ENCODE measurements around the gene ABI3BP.
"Not testable (repeated sequence)": the region's sequence is repeated elsewhere in the genome, so short reads cannot be mapped to it uniquely, and the experiment has no call there.

Gene ABI3BP

DNA sequence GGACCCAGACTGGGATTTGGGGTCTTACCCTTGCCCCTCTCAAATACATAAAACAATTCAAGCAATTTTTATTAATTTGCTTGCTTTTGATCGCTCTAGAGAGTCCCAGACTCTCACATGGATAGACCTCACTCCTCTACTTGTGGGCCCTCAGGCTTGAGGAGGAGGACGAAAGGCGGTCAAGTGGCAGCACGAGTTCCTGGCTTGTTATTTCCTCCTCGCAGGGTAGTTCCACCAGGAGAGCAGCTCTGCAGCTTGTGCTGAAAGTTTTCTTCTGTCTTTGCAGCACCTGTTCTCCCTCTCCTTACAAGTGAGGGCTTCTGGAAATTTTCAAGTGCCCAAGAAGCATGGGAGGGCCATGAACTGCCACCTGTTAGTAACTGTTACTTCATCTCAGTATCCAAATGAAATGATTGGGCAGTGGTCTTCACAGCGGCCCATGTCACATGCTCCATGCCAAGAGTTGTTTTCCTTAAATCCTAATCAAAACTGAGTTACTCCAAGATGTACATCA lies 22.7 kb downstream of the ABI3BP start:
- H3K4me3 Mint-ChIP-seq = no peak overlapping the region
- no peaks in the 10 kb centered on the region for H3K9me3 Mint-ChIP-seq
- H3K36me3 Mint-ChIP-seq = no peaks in the 10 kb centered on the region
- no peak overlapping the region for H3K27ac Mint-ChIP-seq
- no peaks in the 10 kb centered on the region for H3K4me1 Mint-ChIP-seq
- peaks cover 1% of the 10 kb centered on the region for H3K27me3 Mint-ChIP-seq

DNA sequence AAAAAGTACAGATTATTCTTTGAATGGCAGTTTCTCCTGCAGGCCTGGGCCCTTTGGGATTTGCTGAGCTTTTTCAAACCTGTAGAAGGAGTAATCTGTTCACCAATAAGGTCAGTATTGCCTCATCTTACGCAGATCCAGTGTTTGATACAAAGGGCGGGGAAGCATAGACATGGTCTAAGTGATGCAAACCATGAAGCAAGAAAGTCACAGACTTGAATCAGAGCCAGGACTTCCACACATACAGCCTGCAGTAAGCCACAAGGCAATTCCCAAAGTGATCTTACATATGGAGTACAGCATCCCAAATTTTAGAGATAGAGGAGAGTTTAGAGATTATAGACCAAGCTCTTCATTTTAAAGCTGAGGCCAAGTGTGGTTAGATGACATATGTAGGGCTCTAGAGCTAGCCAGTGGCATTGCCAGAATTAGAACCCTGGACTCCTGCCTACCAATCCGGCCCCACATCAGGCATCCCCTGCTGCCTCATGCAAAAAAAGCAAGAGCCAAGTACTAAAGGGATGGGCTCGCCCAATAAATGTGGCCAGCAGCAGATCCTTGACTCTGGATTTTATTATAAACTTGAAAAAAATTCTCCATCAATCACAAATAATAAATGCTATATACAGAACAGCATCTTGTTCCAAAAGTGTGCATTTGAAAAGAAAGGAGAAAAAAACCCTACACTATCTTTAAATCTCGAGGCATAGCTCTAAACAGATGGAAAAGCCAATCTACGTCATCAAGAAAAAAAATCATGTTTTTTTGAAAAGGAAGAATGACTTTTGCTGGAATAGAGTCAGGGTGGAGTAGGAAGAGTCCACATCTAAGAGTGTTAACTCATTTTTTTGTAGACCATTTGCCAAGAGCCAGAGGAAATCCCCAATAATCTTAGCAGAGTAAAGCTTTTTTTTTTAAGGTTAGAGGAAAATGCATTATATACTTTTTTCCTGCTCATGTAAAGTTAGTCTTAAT lies 24.0 kb downstream of the ABI3BP start:
- Mint-ChIP-seq H3K4me1 (no peaks in the 10 kb centered on the region), H3K4me3 (no peak overlapping the region), H3K27me3 (peaks cover 1% of the 10 kb centered on the region), H3K9me3 (no peaks in the 10 kb centered on the region), H3K27ac (no peak overlapping the region), H3K36me3 (no peaks in the 10 kb centered on the region)

DNA sequence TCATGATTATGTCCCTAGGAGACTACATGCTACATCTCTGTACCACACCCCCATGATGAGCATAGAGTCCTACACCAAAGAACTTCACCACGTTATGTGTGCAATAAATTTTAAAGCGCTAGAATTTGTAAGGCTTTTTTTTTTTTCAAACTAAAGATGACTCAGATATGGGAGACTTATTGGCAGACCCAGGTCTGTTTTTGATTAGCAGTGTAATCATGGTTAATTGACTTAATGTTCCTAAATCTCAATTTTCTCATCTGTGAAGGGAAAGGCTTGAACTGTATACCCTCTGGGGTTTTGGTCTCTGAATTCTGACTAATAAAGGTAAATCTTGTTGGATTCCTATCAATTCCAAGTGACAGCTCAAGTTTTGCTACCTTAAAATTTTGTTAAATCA lies 26.4 kb downstream of the ABI3BP start:
- Mint-ChIP-seq H3K36me3 (no peaks in the 10 kb centered on the region), H3K4me1 (no peaks in the 10 kb centered on the region), H3K9me3 (no peaks in the 10 kb centered on the region), H3K27me3 (no peaks in the 10 kb centered on the region), H3K4me3 (no peak overlapping the region), H3K27ac (no peak overlapping the region)

DNA sequence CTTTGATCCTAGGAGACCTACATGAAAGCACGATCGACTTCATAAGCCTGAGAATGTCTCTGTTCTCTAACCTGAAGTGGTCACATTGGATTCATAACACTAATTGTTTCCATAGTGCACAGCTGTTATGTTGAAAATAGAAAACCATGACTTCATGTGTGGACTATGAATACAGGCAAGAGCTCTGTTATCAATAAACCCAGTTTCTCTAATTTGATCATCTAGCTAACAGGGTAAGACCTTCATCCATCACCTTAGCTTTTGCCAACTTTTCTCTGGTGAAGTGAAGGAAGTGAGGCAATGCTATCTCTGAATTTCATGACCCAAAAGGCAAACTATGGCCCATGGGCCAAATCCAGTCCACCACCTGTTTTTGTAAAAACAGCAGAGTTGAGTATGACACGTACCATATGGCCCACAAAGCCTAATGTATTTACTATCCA lies 27.2 kb downstream of the ABI3BP start:
- Mint-ChIP-seq H3K27me3 (no peaks in the 10 kb centered on the region), H3K4me3 (no peak overlapping the region), H3K9me3 (no peaks in the 10 kb centered on the region), H3K27ac (no peak overlapping the region), H3K4me1 (no peaks in the 10 kb centered on the region), H3K36me3 (no peaks in the 10 kb centered on the region)

DNA sequence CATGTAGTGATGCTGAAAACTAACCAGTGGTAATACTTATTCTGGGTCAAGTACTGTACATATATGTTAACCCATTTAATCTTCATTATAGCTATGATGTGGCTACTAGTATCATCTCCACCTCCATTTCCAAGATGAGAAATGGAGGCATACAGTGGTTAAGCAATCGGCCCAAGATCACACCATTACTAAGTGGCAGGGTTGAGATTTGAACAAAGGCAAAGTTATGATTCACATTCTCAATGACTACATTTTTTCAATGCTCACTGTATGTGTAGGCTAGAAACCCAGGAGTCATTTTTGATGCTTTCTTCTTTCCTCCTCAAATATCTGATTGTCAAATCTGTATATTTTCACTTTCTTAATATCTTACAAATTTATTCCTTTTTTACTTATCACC lies 30.2 kb downstream of the ABI3BP start:
- Mint-ChIP-seq H3K4me3 (no peak overlapping the region), H3K9me3 (peaks cover 9% of the 10 kb centered on the region), H3K27ac (no peak overlapping the region), H3K36me3 (peaks cover 2% of the 10 kb centered on the region), H3K4me1 (no peaks in the 10 kb centered on the region), H3K27me3 (no peaks in the 10 kb centered on the region)

DNA sequence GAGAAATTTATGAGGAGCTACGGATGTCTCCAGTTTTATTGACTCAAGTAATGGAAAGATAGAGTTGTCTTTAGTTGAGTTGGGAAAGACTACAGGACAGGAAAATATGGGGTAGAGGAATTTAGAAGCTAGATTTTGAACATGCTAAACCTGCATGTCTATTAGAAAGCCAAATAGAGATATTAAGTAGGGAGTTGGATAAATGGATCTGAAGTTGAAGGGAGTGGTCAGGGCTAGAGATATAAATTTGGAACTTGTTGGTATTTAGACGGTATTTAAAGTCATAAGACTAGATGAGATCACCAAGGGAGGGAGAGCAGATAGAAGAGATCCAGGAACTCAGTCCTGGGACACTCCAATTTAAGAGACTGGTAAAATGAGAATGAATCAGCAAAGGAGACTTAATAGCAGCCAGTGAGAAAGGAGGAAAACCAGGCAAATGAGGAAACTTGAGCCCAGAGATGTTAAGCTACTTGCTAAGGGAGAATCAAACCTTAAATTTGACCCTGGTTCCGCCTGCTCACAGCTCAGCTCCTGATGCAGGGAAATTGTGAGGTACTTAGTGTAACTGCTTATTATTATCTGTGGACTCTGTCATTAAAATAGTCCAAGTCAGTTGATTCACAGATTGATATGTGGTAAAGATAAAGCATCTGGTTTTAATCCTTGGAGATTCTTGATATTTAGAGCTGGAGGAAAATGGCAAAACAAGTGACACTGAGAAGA lies 35.8 kb downstream of the ABI3BP start:
- peaks cover 7% of the 10 kb centered on the region for H3K27me3 Mint-ChIP-seq
- no peak overlapping the region for H3K4me3 Mint-ChIP-seq
- H3K4me1 Mint-ChIP-seq = no peaks in the 10 kb centered on the region
- peaks cover 2% of the 10 kb centered on the region for H3K36me3 Mint-ChIP-seq
- H3K27ac Mint-ChIP-seq = no peak overlapping the region
- peaks cover 9% of the 10 kb centered on the region for H3K9me3 Mint-ChIP-seq

DNA sequence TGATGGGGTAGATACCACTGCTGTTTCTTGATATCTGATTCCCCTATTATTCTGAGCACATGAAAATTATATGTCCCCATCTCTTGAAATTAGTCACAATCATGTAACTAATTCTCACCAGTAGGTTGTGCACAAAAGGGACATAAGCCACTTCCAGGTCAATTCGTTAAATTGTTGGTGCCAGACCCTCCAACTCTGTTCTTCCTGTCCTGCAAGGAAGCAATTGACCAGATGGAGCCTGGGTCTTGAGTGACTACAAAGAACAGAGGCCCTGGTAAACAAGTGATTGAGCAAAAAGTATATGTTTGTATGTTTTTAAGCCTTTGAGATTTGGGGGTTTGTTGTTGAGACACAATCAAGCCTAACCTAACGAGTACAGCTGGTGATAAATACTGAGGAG lies 36.9 kb downstream of the ABI3BP start:
- peaks cover 2% of the 10 kb centered on the region for H3K36me3 Mint-ChIP-seq
- peaks cover 9% of the 10 kb centered on the region for H3K9me3 Mint-ChIP-seq
- no peak overlapping the region for H3K27ac Mint-ChIP-seq
- peaks cover 7% of the 10 kb centered on the region for H3K27me3 Mint-ChIP-seq
- H3K4me3 Mint-ChIP-seq = no peak overlapping the region
- no peaks in the 10 kb centered on the region for H3K4me1 Mint-ChIP-seq

DNA sequence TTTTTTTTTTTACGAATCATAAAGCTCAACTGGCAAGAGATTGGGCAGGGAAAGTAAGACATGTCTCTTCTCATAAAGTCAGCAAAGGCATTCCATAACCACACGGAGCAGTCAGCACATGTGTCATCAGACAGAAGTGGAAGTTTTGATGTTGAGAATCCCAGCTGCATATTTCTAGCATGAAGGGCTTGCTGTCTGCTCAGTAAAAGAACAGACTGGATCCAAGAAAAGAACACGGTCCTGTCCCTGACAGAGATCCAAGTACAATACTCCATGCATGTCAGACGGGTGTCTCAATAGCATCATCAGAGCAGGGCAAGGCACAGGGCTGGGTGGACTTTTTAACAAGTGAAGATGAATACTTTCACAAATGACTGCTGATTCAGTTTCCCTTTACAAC lies 38.2 kb downstream of the ABI3BP start:
- H3K4me3 Mint-ChIP-seq = no peak overlapping the region
- H3K27ac Mint-ChIP-seq = no peak overlapping the region
- no peaks in the 10 kb centered on the region for H3K4me1 Mint-ChIP-seq
- H3K27me3 Mint-ChIP-seq = peaks cover 7% of the 10 kb centered on the region
- H3K36me3 Mint-ChIP-seq = peaks cover under 1% of the 10 kb centered on the region
- peaks cover 4% of the 10 kb centered on the region for H3K9me3 Mint-ChIP-seq

- Mint-ChIP-seq H3K27me3 (peaks cover 9% of the 10 kb centered on the region), H3K36me3 (no peaks in the 10 kb centered on the region), H3K4me3 (no peak overlapping the region), H3K9me3 (no peaks in the 10 kb centered on the region), H3K27ac (no peak overlapping the region), H3K4me1 (no peaks in the 10 kb centered on the region)
Observed at GRCh38 chr3:100954199-100954935, 38.9 kb downstream of the ABI3BP start.

GRCh38 chr3:100953103-100953502 lies 40.1 kb downstream of the ABI3BP start:
- H3K4me1 Mint-ChIP-seq = no peaks in the 10 kb centered on the region
- H3K27ac Mint-ChIP-seq = no peak overlapping the region
- no peaks in the 10 kb centered on the region for H3K9me3 Mint-ChIP-seq
- H3K36me3 Mint-ChIP-seq = no peaks in the 10 kb centered on the region
- H3K27me3 Mint-ChIP-seq = peaks cover 9% of the 10 kb centered on the region
- H3K4me3 Mint-ChIP-seq = no peak overlapping the region

DNA sequence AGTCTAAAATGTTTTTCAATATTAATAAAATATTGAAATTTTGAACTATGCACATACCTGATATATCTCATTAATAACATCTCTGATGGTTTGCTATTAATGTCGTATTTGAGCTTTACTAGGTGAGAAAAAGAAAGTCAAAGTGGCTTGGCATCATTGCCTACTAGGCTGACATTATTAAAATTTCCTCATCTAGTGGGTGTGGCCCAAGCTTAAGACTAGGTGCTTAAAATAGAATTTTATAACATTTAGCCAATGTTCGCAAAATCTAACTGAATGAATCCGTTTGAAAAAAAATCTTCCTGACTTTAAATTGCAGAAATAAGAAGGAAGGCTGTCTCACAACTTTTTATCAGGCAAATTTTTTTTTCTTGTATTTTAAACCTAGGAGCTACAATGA lies 46.1 kb downstream of the ABI3BP start:
- Mint-ChIP-seq H3K4me3 (no peak overlapping the region), H3K27me3 (peaks cover 9% of the 10 kb centered on the region), H3K36me3 (no peaks in the 10 kb centered on the region)

GRCh38 chr3:100946096-100946495 lies 47.1 kb downstream of the ABI3BP start:
- H3K4me3 Mint-ChIP-seq, H3K9me3 Mint-ChIP-seq, H3K36me3 Mint-ChIP-seq, H3K4me1 Mint-ChIP-seq, H3K27ac Mint-ChIP-seq: not testable (repeated sequence)
- H3K27me3 Mint-ChIP-seq = peaks cover 10% of the 10 kb centered on the region

More for the DNA sequence above, 46.1 kb downstream of the ABI3BP start:
- H3K27ac Mint-ChIP-seq = no peak overlapping the region
- H3K4me1 Mint-ChIP-seq = no peaks in the 10 kb centered on the region
- H3K9me3 Mint-ChIP-seq = no peaks in the 10 kb centered on the region

DNA sequence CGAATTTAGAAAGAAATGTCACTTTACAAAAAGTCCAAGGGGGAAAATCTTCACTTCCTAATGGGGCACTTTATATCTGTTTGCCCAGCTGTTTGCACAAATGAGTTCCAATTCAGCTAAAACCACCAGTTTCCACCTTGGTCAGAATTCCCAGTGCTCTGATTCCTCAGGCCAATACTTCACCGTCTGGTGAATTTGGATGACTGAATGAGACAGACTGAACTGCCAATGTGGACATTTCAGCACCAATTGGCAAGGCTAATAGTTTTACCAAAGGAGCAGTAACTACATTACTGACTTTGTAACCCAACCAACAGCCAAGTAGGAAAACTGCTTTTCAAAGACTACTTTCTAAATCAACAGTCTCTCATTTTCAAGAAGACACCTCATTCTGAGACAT lies 51.8 kb downstream of the ABI3BP start:
- no peaks in the 10 kb centered on the region for H3K4me1 Mint-ChIP-seq
- H3K36me3 Mint-ChIP-seq = no peaks in the 10 kb centered on the region
- H3K27me3 Mint-ChIP-seq = peaks cover 11% of the 10 kb centered on the region
- no peak overlapping the region for H3K27ac Mint-ChIP-seq
- H3K9me3 Mint-ChIP-seq = no peaks in the 10 kb centered on the region
- H3K4me3 Mint-ChIP-seq = no peak overlapping the region

DNA sequence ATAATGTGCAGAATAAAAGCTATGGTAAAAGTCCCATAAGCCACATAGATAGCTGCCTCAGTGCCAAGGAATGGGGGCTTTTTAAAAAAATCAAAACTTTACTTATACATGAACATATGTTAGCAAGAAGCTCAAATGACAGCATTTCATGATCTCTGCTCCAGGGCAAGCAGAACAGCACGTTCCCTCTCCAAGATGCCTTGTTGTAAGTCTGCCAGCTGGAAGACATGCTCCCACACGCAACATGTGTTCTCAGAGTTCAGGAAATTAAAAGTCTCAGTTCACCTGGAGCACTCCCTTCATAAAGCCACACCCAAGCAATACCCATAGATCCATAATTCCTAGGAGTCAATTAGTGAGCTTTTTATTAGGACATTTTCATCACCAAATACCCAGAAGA lies 52.2 kb downstream of the ABI3BP start:
- no peaks in the 10 kb centered on the region for H3K4me1 Mint-ChIP-seq
- no peak overlapping the region for H3K4me3 Mint-ChIP-seq
- no peaks in the 10 kb centered on the region for H3K36me3 Mint-ChIP-seq
- H3K27me3 Mint-ChIP-seq = peaks cover 11% of the 10 kb centered on the region
- no peak overlapping the region for H3K27ac Mint-ChIP-seq
- H3K9me3 Mint-ChIP-seq = no peaks in the 10 kb centered on the region

GRCh38 chr3:100936931-100937330 lies 56.3 kb downstream of the ABI3BP start:
- Mint-ChIP-seq H3K4me3 (no peak overlapping the region), H3K4me1 (no peaks in the 10 kb centered on the region), H3K36me3 (no peaks in the 10 kb centered on the region), H3K9me3 (no peaks in the 10 kb centered on the region), H3K27me3 (peaks cover 6% of the 10 kb centered on the region), H3K27ac (no peak overlapping the region)

Measured in activated naive CD4-positive, alpha-beta T cell treated with anti-CD3 and anti-CD28 coated beads, Interleukin-2, amount 50 U/mL, for 24 hours (primary cell).